Activated T-helper 2 cell treated with anti-CD3 and anti-CD28 coated beads, Interferon-gamma antibody, Interleukin-2, Interleukin-4, amounts not matched to agents 10 μg/mL and 5 μg/mL and 100 μg/mL, durations not matched to agents 14 hours and 24 hours and 36 hours (primary cell): ENCODE measurements around the gene LRRIQ3. TPM values are rescaled to one million over a fixed set of nuclear protein-coding genes. Genes with fewer than 3 reads are reported as not detected.

Experiments used
- DNase-seq: peaks from one replicate; pipeline ENCODE4 v3.0.0; 2021; ENCODE audit warnings: low spot score
- H3K27ac Mint-ChIP-seq: one replicate; pipeline ENCODE4 v1.8.0; 2021; ENCODE audit warnings: mixed read lengths
- H3K27me3 Mint-ChIP-seq: one replicate; pipeline ENCODE4 v1.8.0; 2021; ENCODE audit warnings: low read depth, mixed read lengths
- H3K36me3 Mint-ChIP-seq: one replicate; pipeline ENCODE4 v1.8.0; 2021; ENCODE audit warnings: low read depth, mixed read lengths
- H3K4me1 Mint-ChIP-seq: one replicate; pipeline ENCODE4 v1.8.0; 2021; ENCODE audit warnings: low read depth, mixed read lengths
- H3K4me3 Mint-ChIP-seq: one replicate; pipeline ENCODE4 v1.8.0; 2021; ENCODE audit warnings: low read depth, mild to moderate bottlenecking, moderate library complexity, mixed read lengths
- H3K9me3 Mint-ChIP-seq: one replicate; pipeline ENCODE4 v1.8.0; 2021; ENCODE audit warnings: mixed read lengths
- intact Hi-C: fragments of 100-400 bp; cut with micrococcal nuclease; formaldehyde crosslinking; loops from one replicate; pipeline ENCODE4 v1.15.1; 2023
- total RNA-seq: library from RNA; stranded (reverse); gene quantifications from 2 replicates; pipeline ENCODE4 v1.2.3, GENCODE V29; 2022

Gene LRRIQ3
- total RNA-seq, 1 donor from 2014 or later: 0.46 TPM

GRCh38 chr1:73978964-73979363 is 219.0 kb downstream of the LRRIQ3 start:
- Mint-ChIP-seq H3K4me3 (no peak overlapping the region), H3K9me3 (no peaks in the 10 kb centered on the region), H3K27ac (no peak overlapping the region), H3K4me1 (no peaks in the 10 kb centered on the region), H3K27me3 (no peaks in the 10 kb centered on the region), H3K36me3 (no peaks in the 10 kb centered on the region)
- no peak for DNase-seq
- intact Hi-C loops: no loop called here

Other genes starting within 250 kb of the LRRIQ3 start
- gene FPGT, start 66 bp upstream of the LRRIQ3 start, total RNA-seq: 9.2 and 11.6 TPM in 2 replicates
- gene TNNI3K, start 37.2 kb upstream of the LRRIQ3 start, total RNA-seq: not detected in 2 replicates